ENCODE measurements around the gene ENTPD2.

Gene ENTPD2

GRCh38 chr9:137023583-137023991, 30.3 kb downstream of the ENTPD2 start:
- Histone ChIP-seq H3K27ac (ENCODE audit: low read depth, low read length) (no peak overlapping the region), H3K4me3 (ENCODE audit: low read length) (no peak overlapping the region), H3K4me1 (ENCODE audit: insufficient read depth, low read length) (no peaks in the 10 kb centered on the region), H3K36me3 (ENCODE audit: insufficient read depth, low read length) (no peaks in the 10 kb centered on the region), H3K27me3 (ENCODE audit: insufficient read depth, low read length) (peaks cover 15% of the 10 kb centered on the region), H3K9me3 (ENCODE audit: insufficient read depth, low read depth, low read length) (no peaks in the 10 kb centered on the region), H3K9ac (ENCODE audit: low read depth, low read length) (no peak overlapping the region)
- WGBS = 79% methylated on average over 15 of the region's 15 CpGs

GRCh38 chr9:137023157-137023556, 30.7 kb downstream of the ENTPD2 start:
- WGBS = 85% methylated on average over 7 of the region's 7 CpGs
- Histone ChIP-seq H3K9me3 (ENCODE audit: insufficient read depth, low read depth, low read length) (no peaks in the 10 kb centered on the region), H3K36me3 (ENCODE audit: insufficient read depth, low read length) (no peaks in the 10 kb centered on the region), H3K27ac (ENCODE audit: low read depth, low read length) (no peak overlapping the region), H3K4me3 (ENCODE audit: low read length) (no peak overlapping the region), H3K4me1 (ENCODE audit: insufficient read depth, low read length) (no peaks in the 10 kb centered on the region), H3K27me3 (ENCODE audit: insufficient read depth, low read length) (peaks cover 12% of the 10 kb centered on the region), H3K9ac (ENCODE audit: low read depth, low read length) (no peak overlapping the region)

GRCh38 chr9:137022662-137023008, 31.2 kb downstream of the ENTPD2 start:
- Histone ChIP-seq H3K27me3 (ENCODE audit: insufficient read depth, low read length) (peaks cover 11% of the 10 kb centered on the region), H3K9ac (ENCODE audit: low read depth, low read length) (no peak overlapping the region), H3K4me1 (ENCODE audit: insufficient read depth, low read length) (no peaks in the 10 kb centered on the region), H3K4me3 (ENCODE audit: low read length) (no peak overlapping the region), H3K9me3 (ENCODE audit: insufficient read depth, low read depth, low read length) (no peaks in the 10 kb centered on the region), H3K36me3 (ENCODE audit: insufficient read depth, low read length) (no peaks in the 10 kb centered on the region), H3K27ac (ENCODE audit: low read depth, low read length) (no peak overlapping the region)
- WGBS = 95% methylated on average over 23 of the region's 23 CpGs

- H3K9ac ChIP-seq (ENCODE audit: low read depth, low read length) = no peak overlapping the region
- H3K36me3 ChIP-seq (ENCODE audit: insufficient read depth, low read length) = no peaks in the 10 kb centered on the region
- peaks cover 6% of the 10 kb centered on the region for H3K27me3 ChIP-seq (ENCODE audit: insufficient read depth, low read length)
- no peak overlapping the region for H3K4me3 ChIP-seq (ENCODE audit: low read length)
- no peaks in the 10 kb centered on the region for H3K4me1 ChIP-seq (ENCODE audit: insufficient read depth, low read length)
- H3K9me3 ChIP-seq (ENCODE audit: insufficient read depth, low read depth, low read length) = no peaks in the 10 kb centered on the region
- no peak overlapping the region for H3K27ac ChIP-seq (ENCODE audit: low read depth, low read length)
- 48% methylated on average over 30 of the region's 30 CpGs for WGBS
These were observed 31.7 kb downstream of the ENTPD2 start for GRCh38 chr9:137021979-137022661.

- WGBS = 85% methylated on average over 6 of the region's 6 CpGs
- no peak overlapping the region for H3K9ac ChIP-seq (ENCODE audit: low read depth, low read length)
- H3K36me3 ChIP-seq (ENCODE audit: insufficient read depth, low read length) = no peaks in the 10 kb centered on the region
- no peaks in the 10 kb centered on the region for H3K4me1 ChIP-seq (ENCODE audit: insufficient read depth, low read length)
- no peak overlapping the region for H3K27ac ChIP-seq (ENCODE audit: low read depth, low read length)
- H3K4me3 ChIP-seq (ENCODE audit: low read length) = no peak overlapping the region
- no peaks in the 10 kb centered on the region for H3K9me3 ChIP-seq (ENCODE audit: insufficient read depth, low read depth, low read length)
- H3K27me3 ChIP-seq (ENCODE audit: insufficient read depth, low read length) = peaks cover under 1% of the 10 kb centered on the region; the same call in 1 of the 2 replicates
These were observed 32.3 kb downstream of the ENTPD2 start for GRCh38 chr9:137021568-137021978.

GRCh38 chr9:137020771-137021567, 32.9 kb downstream of the ENTPD2 start:
- Histone ChIP-seq H3K4me3 (ENCODE audit: low read length) (no peak overlapping the region), H3K4me1 (ENCODE audit: insufficient read depth, low read length) (no peaks in the 10 kb centered on the region), H3K9ac (ENCODE audit: low read depth, low read length) (no peak overlapping the region), H3K9me3 (ENCODE audit: insufficient read depth, low read depth, low read length) (no peaks in the 10 kb centered on the region), H3K36me3 (ENCODE audit: insufficient read depth, low read length) (no peaks in the 10 kb centered on the region), H3K27me3 (ENCODE audit: insufficient read depth, low read length) (no peaks in the 10 kb centered on the region), H3K27ac (ENCODE audit: low read depth, low read length) (no peak overlapping the region)
- WGBS = 93% methylated on average over 32 of the region's 32 CpGs

- no peak overlapping the region for H3K4me3 ChIP-seq (ENCODE audit: low read length)
- H3K27ac ChIP-seq (ENCODE audit: low read depth, low read length) = no peak overlapping the region
- WGBS = 91% methylated on average over 34 of the region's 34 CpGs
- H3K9me3 ChIP-seq (ENCODE audit: insufficient read depth, low read depth, low read length) = no peaks in the 10 kb centered on the region
- no peaks in the 10 kb centered on the region for H3K27me3 ChIP-seq (ENCODE audit: insufficient read depth, low read length)
- no peaks in the 10 kb centered on the region for H3K4me1 ChIP-seq (ENCODE audit: insufficient read depth, low read length)
- H3K36me3 ChIP-seq (ENCODE audit: insufficient read depth, low read length) = no peaks in the 10 kb centered on the region
- H3K9ac ChIP-seq (ENCODE audit: low read depth, low read length) = no peak overlapping the region
These were observed 33.8 kb downstream of the ENTPD2 start for GRCh38 chr9:137019891-137020683.

- no peak overlapping the region for H3K9ac ChIP-seq (ENCODE audit: low read depth, low read length)
- H3K27ac ChIP-seq (ENCODE audit: low read depth, low read length) = no peak overlapping the region
- no peaks in the 10 kb centered on the region for H3K9me3 ChIP-seq (ENCODE audit: insufficient read depth, low read depth, low read length)
- WGBS = 93% methylated on average over 36 of the region's 36 CpGs
- H3K4me1 ChIP-seq (ENCODE audit: insufficient read depth, low read length) = no peaks in the 10 kb centered on the region
- H3K4me3 ChIP-seq (ENCODE audit: low read length) = no peak overlapping the region
- H3K27me3 ChIP-seq (ENCODE audit: insufficient read depth, low read length) = no peaks in the 10 kb centered on the region
- no peaks in the 10 kb centered on the region for H3K36me3 ChIP-seq (ENCODE audit: insufficient read depth, low read length)
These were observed 34.9 kb downstream of the ENTPD2 start for GRCh38 chr9:137018761-137019559.

- H3K27me3 ChIP-seq (ENCODE audit: insufficient read depth, low read length) = no peaks in the 10 kb centered on the region
- H3K27ac ChIP-seq (ENCODE audit: low read depth, low read length) = no peak overlapping the region
- no peaks in the 10 kb centered on the region for H3K9me3 ChIP-seq (ENCODE audit: insufficient read depth, low read depth, low read length)
- WGBS = 93% methylated on average over 45 of the region's 45 CpGs
- H3K9ac ChIP-seq (ENCODE audit: low read depth, low read length) = no peak overlapping the region
- H3K4me3 ChIP-seq (ENCODE audit: low read length) = no peak overlapping the region
- H3K4me1 ChIP-seq (ENCODE audit: insufficient read depth, low read length) = no peaks in the 10 kb centered on the region
- no peaks in the 10 kb centered on the region for H3K36me3 ChIP-seq (ENCODE audit: insufficient read depth, low read length)
These were observed 35.9 kb downstream of the ENTPD2 start for GRCh38 chr9:137017791-137018497.

- no peak overlapping the region for H3K9ac ChIP-seq (ENCODE audit: low read depth, low read length)
- WGBS = 95% methylated on average over 28 of the region's 28 CpGs
- no peaks in the 10 kb centered on the region for H3K27me3 ChIP-seq (ENCODE audit: insufficient read depth, low read length)
- no peaks in the 10 kb centered on the region for H3K36me3 ChIP-seq (ENCODE audit: insufficient read depth, low read length)
- H3K27ac ChIP-seq (ENCODE audit: low read depth, low read length) = no peak overlapping the region
- H3K4me3 ChIP-seq (ENCODE audit: low read length) = no peak overlapping the region
- no peaks in the 10 kb centered on the region for H3K9me3 ChIP-seq (ENCODE audit: insufficient read depth, low read depth, low read length)
- H3K4me1 ChIP-seq (ENCODE audit: insufficient read depth, low read length) = no peaks in the 10 kb centered on the region
These were observed 36.8 kb downstream of the ENTPD2 start for GRCh38 chr9:137017071-137017470.
